ACHN (cell line): Measurements from ENCODE around the gene JAM2.
A peak's percentile ranks its signal among the peaks of the same experiment; 100 is the strongest.
"Not testable (repeated sequence)": the region's sequence is repeated elsewhere in the genome, so short reads cannot be mapped to it uniquely, and the experiment has no call there.

Experiments used
- DNase-seq: peaks from one replicate; pipeline ENCODE4 v3.0.0-alpha.2; 2015
- in situ Hi-C: cut with HindIII; loops from 2 replicates; pipeline ENCODE4 v1.10.0; 2017; ENCODE audit warnings: low sequenced_read_pairs, low pct_ligation_motif_present, low pct_unique_long_range_greater_than_20kb

Gene JAM2

DNA sequence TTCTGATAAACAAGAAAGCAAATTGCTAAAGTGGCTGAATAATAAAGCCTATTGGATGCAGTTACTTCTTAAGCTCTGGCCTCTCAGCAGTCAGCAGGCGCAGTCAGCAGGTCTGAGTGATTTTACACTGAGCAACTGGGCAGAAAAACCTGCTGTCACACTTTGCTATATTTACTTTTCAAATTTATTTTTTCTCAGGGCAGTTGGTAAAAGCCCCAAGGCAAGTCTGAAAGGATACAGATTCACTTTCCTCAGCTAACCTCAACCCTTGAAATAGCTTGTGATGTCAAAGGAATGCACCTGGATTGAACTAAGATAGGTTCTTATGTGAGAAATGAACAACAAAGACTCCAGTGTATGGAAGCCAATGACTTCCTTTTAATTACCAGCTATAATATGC is 61.7 kb downstream of the JAM2 start:
- DNase-seq: no peak
- in situ Hi-C loops: no loop called here

DNA sequence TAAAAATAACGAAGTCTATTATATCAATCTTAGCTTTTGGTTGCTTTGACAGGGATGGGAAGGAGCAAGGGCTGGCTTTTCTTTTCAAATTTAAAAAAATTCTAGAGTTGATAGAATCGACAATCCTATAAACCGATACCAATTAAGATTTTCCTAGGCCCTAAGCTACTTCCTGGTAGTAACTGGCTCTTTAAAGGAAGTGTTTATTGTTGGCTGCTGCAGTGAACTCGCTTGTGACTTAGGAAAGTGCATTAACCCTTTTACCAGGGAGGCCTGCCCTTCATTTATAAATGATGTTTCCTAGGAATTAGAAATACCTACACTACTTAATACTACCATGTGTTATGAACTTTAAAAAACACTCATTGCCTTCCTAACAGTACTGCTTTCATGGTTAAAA is 62.5 kb downstream of the JAM2 start:
- in situ Hi-C loops: no loop called here

DNA sequence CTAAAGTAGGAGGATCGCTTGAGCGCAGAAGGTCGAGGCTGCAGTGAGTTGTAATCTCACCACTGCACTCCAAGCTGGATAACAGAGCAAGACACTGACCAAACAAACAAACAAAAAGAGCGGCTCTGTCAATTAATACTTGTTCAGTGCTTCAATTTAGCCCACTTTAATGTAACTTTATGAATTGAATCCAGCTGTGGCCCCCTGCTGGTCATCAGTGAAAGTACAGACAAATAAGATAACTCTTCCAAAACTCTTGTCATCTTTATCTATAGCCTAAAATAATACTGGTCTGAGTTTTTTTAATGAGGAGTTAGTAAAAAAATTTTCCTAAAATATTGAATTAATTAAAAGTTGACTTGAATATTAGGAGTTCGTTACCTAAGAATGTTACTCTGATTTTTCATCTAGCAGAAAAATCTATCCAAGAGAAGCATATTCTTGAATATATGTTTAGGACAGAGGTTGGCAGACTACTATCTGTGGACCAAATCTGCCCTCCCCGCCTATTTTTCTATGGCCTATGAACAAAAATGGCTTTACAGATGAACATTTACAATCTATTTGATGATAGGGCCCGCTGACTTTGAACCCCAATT is 69.5 kb downstream of the JAM2 start:
- in situ Hi-C loops: no loop called here
- peak; percentile 41 for DNase-seq

More for the DNA sequence above, 62.5 kb downstream of the JAM2 start:
- DNase-seq: no peak

DNA sequence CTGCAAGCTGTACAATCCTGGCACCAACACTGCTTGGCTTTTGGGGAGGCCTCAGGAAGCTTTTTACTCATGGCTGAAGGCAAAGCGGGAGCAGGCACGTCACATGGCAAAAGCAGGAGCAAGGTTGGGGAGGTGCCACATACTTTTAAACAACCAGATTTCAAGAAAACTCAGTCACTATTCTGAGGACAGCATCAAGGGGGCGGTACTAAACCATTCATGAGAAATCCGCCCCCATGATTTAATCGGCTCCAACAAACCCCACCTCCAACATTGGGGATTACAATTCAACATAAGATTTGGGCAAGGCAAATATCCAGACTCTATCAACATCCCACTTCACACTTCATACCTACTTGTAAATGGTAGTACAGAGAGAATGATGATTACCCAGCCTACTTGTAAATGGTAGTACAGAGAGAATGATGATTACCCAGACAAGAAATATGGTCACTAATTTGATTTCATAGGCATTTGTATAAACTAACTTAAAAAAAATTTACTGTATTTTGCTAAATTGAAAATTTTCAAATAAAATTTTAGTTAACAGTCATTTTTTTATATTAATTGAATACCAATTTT is 70.7 kb downstream of the JAM2 start:
- in situ Hi-C loops: no loop called here
- no peak for DNase-seq

DNA sequence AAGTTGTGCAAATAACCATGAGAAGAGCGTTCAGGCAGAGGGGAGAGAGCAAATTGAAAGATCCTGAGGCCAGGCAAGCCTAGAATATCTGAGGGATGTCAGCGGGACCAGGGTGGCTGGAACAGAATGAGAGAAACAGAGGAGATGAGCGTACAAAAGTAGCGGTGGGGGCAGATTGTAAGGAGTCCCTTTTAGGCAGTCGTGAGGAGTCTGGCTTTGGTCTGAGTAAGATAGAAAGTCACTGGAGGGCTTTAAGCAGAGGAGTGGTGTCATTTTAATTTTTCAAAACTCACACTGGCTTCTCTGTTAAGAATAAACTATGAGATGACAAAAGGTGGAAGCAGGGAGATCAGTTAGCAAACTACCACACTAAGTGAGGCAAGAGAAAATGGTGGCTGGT is 71.5 kb downstream of the JAM2 start:
- no peak for DNase-seq
- in situ Hi-C loops: no loop called here

DNA sequence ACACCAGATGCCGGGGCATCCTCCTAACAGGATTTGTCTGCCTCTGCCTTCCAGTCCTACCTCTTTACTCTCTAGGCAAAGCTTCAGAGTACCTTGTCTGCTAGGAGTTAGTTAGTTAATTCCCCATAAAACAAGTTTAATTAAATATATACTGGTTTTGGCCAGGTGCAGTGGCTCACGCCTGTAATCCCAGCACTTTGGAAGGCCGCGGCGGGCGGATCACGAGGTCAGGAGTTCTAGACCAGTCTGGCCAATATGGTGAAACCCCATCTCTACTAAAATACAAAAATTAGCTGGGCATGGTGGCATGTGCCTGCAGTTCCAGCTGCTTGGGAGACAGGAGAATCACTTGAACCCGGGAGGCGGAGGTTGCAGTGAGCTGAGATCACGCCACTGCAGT is 75.0 kb downstream of the JAM2 start:
- in situ Hi-C loops, DNase-seq: not testable (repeated sequence)

DNA sequence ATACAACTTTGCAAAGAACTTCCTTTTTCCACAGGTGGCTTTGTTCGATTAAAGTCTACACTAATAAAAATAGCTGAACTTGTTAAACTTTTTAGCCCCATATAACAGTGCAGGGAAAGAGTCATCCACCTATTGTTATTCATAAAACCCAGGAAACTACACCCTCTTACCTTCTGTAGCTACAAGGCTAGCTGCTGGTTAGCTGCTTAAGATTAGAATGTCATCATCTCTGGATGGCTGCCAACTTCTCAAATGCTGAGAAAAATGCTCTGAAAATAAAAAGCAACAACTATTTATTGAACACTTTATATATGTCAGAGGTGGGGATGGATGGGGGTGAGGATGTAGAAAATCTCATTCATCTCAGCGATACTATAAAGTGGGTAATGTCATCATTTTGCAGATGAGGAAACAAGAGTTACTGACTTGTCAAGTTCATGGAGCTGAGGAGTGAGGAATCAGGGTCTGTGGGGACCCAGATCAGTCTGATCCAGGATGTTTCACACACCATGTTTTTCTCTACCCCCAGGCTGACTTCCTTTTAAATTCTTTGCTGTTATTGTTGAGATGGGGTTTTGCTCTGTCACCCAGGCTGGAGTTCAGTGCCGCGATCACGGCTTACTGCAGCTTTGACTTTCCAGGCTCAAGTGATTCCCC is 78.6 kb downstream of the JAM2 start:
- in situ Hi-C loops: no loop called here
- no peak for DNase-seq

DNA sequence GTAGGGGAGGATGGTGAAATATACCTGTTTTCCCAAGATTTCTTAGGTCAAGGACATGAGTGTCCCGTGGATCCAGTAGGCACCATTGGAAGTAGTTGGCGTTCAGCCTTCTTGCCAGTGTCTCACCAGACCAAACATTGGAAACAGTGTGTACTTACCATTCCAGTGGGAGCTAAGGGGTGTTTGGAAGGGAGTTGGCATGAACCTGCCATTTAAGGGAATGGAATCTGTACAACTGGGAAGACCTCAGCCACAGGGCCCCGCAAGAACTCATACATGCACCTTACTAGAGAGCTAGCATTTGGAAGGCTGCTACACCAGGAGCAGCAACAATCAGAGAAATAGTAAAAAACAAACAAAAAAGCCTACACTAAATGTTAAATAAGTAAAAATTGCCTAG is 82.9 kb downstream of the JAM2 start:
- DNase-seq: no peak
- in situ Hi-C loops: no loop called here

DNA sequence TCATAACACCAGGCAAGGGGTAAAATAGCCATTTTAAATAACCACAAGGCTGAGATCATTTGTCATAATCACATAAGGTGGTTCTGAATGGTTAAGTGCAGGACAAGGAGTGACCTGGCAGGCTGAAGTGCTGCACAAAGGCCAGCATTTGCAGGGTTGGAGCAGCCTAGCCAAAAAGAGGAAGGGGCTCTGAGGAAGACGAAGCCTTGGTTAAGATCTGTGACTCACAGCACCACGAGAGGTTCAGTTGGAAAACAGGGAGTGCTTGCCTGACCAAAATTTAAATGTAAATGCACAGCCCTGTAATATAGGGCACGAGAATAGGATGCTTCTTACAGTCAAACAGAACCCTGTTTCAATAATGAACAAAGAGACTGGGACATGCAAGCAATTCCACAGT is 83.6 kb downstream of the JAM2 start:
- in situ Hi-C loops: no loop called here
- DNase-seq: no peak

DNA sequence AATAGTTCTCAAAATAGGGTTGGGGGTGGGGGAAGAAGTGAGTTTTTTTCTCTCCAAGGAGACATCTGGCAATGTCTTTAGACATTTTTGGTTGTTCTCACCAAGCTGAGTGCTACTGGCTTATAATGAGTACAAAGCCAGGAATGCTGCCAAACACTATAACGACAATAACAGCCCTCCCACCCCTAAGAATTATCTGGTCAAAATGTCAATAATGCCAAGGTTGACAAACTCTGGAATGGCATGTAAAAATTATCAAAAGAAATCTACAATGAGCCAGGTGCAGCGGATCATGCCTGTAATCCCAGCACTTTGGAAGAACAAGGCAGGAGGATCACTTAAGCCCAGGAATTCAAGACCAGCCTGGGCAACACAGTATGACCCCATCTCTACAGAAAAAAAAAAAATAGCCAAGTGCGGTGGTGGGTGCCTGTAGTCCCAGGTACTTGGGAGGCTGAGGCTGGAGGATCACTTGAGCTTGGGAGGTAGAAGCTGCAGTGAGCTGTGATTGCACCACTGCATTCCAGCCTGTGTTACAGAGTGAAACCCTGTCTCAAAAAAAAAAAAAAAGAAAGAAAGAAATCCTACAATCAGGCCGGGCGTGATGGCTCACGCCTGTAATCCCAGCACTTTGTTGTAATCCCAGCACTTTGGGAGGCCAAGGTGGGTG is 93.2 kb downstream of the JAM2 start:
- no peak for DNase-seq
- in situ Hi-C loops: no loop called here

DNA sequence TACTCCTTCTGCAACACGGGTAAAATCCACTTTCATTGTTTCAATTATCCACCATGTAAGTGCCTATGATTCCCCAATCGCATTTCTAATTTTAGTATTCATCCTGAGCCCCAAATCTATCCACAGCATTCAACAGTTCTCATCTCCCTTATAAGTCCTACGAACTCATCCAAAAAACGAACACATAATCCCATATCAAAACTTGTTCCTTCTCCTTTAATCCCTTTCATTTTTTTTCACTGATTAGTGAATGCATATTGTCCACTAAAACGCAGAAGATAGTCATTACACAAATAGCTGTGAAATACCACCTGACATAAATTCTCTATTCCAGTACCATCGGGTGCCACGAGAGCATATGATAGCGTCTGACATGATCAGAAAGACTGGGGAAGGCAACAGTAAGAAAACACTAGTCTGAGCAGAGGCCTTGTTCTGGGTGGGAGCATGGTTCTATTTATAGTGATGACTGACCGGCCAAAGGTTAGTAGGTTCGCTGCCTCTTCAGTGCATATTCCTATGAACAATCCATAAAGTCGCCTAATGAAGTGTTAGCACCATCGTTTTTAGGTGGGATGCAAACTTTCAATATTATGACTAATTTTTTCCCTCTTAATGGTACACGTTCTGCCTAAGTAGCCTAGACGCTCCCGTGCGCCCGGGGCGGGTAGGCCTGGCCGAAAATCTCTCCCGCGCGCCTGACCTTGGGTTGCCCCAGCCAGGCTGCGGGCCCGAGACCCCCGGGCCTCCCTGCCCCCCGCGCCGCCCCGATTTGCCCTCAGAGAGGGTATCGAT is 95.0 kb downstream of the JAM2 start:
- in situ Hi-C loops: no loop called here
- DNase-seq: peak; percentile 20

DNA sequence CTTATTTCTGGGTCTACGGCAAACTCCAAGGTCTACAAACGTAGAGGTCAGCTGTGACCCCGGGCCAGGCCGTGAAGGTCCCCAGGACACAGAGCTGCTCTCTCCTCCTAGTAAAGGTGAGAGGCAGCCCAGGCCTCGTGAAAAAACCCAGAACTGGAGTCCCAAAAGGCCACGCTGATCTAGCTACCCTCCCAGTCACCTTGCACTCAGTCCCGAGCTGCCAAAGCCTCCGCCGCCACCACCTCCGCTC is 95.5 kb downstream of the JAM2 start:
- no peak for DNase-seq
- in situ Hi-C loops: no loop called here

DNA sequence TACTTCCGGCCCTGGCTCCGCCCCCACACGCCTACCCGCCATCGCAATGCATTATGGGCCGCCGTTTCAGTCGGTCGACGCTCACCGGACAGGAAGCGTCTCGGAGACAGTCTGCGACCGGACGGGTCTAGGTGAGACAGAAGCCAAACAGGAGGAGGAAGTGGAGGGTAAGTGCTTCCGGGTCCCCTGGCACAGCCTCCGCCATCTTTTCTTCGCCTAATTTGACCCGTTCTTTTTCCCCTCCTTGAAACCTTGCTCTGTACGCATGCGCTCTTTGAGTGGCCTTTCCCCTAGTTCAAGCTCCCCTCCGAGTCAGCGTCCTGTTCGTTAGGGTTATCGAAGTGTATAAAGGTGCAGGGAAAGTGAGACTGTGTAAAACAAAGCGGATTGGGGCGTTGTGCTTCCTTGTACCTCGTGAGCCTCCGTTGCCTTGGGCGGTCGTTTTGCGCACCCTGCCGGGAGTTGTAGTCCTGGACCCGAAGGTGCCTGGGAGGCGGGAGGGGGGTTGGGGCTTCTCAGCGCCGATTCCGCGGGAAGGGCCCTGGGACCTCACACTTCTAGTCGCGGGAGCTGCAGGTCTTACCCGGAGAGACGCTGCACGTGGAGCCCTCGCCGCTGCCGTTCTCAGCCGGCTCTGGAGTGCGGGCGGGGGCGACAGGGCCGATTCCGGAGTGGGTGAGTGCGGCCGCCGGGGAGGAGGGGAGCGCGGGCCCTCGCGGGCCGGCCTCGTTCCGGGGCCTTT is 96.0 kb downstream of the JAM2 start, which contains the start of the genes ATP5PF and GABPA:
Gene ATP5PF, minus strand, starts transcription at position 1 of the 742 bp plus-strand sequence. CDS start 5,110 bp downstream, outside the sequence.
Gene GABPA, plus strand, starts transcription at position 69 of the 742 bp plus-strand sequence. CDS start 6,627 bp downstream, outside the sequence.
- in situ Hi-C loops: no loop called here
- peak; percentile 97 for DNase-seq

DNA sequence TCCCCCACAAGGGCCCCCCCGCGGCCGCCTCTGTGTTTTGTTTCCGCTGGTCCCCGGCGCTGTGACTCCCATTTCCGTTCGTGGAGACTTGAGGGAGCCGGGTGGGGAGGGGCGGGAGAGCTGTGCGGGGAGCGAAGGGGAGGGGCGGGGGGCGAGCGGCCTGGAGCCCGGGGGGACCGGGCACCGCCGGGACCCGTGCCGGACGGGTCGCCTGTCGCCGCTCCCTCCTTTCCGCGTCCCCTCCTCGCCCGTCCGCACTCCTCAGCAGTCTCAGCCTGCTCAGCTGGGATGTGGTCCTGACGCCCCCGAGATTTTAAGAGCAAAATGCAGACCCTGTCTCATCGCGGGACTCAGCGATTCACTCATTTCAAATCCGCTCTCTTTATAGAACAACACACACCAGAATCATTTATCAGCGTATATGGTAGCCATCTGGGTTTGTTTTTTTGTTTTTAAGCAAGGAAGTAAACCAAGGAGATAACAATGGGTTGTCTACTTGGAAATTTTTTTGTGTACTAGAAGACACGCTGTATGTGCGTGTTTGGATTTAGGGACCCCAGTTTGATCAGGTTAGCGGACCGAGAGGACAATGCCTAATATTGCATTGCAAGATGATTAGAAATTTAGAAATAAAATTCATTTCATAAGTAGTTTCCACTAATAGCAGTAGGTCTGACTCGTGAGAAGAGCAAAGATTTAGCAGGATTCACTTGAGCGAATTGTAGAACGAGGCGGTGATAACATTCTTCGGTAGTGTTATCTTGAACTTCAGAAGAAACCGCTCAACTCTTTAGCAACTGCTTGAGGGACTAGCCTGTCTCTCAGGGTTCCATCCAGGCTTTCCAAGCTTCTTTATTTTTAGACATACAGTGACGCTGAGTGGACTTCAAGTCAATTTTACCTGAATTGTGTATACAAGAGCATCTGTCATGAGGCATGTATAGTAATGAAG is 96.9 kb downstream of the JAM2 start:
- DNase-seq: peak; percentile 81
- in situ Hi-C loops: no loop called here

DNA sequence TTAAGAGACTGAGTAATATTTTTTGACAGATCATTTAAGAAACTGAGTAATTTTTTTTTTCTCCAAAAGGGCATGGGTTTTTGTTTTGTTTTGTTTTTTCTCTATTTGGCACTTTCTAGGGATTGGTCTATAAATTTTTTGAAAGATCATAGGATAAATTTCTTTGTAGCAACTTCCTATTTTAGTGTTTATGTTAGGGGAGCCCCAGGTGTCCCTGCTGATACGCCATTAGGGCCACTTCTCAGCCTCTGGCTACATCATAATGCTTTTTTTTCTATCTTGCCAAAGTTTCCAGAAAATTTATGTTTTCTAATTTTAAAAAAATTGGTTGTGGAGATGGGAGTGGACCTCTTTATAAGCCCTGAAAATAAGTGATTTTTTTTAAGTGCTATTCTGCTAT is 98.4 kb downstream of the JAM2 start:
- in situ Hi-C loops: no loop called here
- DNase-seq: no peak

DNA sequence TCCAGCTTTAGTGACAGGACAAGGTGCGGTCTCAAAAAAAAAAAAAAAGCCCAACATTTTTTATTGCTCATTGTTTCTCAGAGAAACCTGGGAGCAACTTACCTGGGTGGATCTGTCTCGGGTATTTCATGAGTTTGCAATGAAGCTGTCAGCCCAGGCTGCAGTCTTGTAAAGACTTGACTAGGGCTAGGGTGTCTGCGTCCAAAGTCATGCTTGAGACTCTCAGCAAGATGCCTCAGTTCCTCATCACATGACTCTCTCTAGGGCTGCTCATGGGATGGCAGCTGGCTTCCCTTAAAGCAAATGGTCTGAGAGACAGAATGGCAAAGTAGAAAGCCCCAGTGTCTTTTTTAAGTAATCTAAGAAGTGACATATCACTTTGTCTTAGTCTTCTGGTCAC is 103.8 kb downstream of the JAM2 start:
- DNase-seq: no peak
- in situ Hi-C loops: no loop called here

DNA sequence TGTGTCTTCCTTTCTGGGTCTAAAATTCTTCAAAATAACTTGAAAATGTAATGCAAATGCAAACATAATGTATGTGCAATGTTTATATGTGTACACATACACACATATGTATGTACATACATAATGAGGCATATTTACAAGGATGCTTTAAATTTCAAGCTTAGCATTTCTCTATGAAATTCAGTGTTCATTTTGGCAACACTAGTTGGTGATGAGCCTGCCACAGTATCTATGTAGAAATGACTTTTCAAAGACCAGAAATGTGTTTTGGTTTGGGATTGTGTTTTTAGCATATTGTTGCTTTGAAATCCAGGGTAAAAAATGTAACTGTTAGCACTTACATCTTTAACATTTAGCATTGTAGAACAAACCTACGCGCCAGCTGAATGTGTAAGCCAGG is 105.8 kb downstream of the JAM2 start:
- DNase-seq: no peak
- in situ Hi-C loops: no loop called here
